ENCODE data around the gene CAMK2B. TPM values are rescaled to one million over a fixed set of nuclear protein-coding genes. Genes with fewer than 3 reads are reported as not detected.

The CAMK2B gene
- polyA plus RNA-seq, 3 donors, result 0.13 TPM; not detected in 2

GRCh38 chr7:44195889-44196288 lies 129.5 kb downstream of the CAMK2B start:
- H2AFZ ChIP-seq (ENCODE audit: insufficient read depth, low read depth, low read length, poor library complexity, severe bottlenecking), result peak overlapping the region; percentile 22
- Mint-ChIP-seq H3K4me1 (no peaks in the 10 kb centered on the region), H3K4me3 (no peak overlapping the region), H3K36me3 (no peaks in the 10 kb centered on the region), H3K27ac (no peak overlapping the region), H3K9me3 (peaks cover 0 to 15% (median 7%) of the 10 kb centered on the region in 7 donors), H3K27me3 (ENCODE audit: low read depth in 3 of 3) (peaks cover 8 to 14% (median 13%) of the 10 kb centered on the region in 3 donors)
- H3K9ac ChIP-seq (ENCODE audit: insufficient read depth, low read length, poor library complexity, severe bottlenecking), result no peak overlapping the region
- H3K27ac ChIP-seq (ENCODE audit: low read depth in 1 of 2, low read length in 2 of 2), result no peak overlapping the region
- TF ChIP-seq CTCF (IDR thresholded peaks at IDR 0.05), result no peak
- H3K79me2 ChIP-seq (ENCODE audit: insufficient read depth, low read length), result peaks cover 3% of the 10 kb centered on the region
- intact Hi-C loops (cut with micrococcal nuclease), result loop anchor here in 1 of 2 donors (10.0 kb wide), 1 partner anchor 61 kb away; no protein-coding TSS in a partner anchor
- H3K4me2 ChIP-seq (replicated peaks; ENCODE audit: extremely low read depth, low read length, poor library complexity, severe bottlenecking), result no peak overlapping the region
- 17% methylated on average over 1 of the region's 1 CpG for WGBS (ENCODE audit: insufficient coverage)
- no peak overlapping the region for H3K4me3 ChIP-seq (replicated peaks in 1 of 3; ENCODE audit: low read depth in 2 of 3, low read length in 3 of 3)
- no peaks in the 10 kb centered on the region for H3K27me3 ChIP-seq (ENCODE audit: control insufficient read depth in 2 of 2, insufficient read depth in 2 of 2, low read length in 2 of 2)
- H3K9me3 ChIP-seq (replicated peaks in 1 of 2; ENCODE audit: control insufficient read depth in 1 of 2, insufficient read depth in 1 of 2, low read length in 2 of 2), result peaks cover 0 to 2% of the 10 kb centered on the region in 2 donors
- H4K20me1 ChIP-seq (ENCODE audit: insufficient read depth, low read length), result no peaks in the 10 kb centered on the region
- DNase-seq, result no peak
- no peaks in the 10 kb centered on the region for H3K36me3 ChIP-seq (replicated peaks in 1 of 2; ENCODE audit: control insufficient read depth in 1 of 2, insufficient read depth in 2 of 2, low read length in 2 of 2)
- no peaks in the 10 kb centered on the region for H3K4me1 ChIP-seq (ENCODE audit: control insufficient read depth in 1 of 2, insufficient read depth in 2 of 2, low read length in 2 of 2)

- no peaks in the 10 kb centered on the region for H3K27me3 ChIP-seq (ENCODE audit: control insufficient read depth in 2 of 2, insufficient read depth in 2 of 2, low read length in 2 of 2)
- DNase-seq, result no peak
- H3K36me3 Mint-ChIP-seq, result no peaks in the 10 kb centered on the region
- no peak overlapping the region for H3K4me3 ChIP-seq (replicated peaks in 1 of 3; ENCODE audit: low read depth in 2 of 3, low read length in 3 of 3)
- no peak overlapping the region for H3K4me2 ChIP-seq (replicated peaks; ENCODE audit: extremely low read depth, low read length, poor library complexity, severe bottlenecking)
- no peak overlapping the region for H3K4me3 Mint-ChIP-seq
- H3K27me3 Mint-ChIP-seq (ENCODE audit: low read depth in 3 of 3), result peaks cover 8 to 13% (median 9%) of the 10 kb centered on the region in 3 donors
- H2AFZ ChIP-seq (ENCODE audit: insufficient read depth, low read depth, low read length, poor library complexity, severe bottlenecking), result no peak overlapping the region
- H3K4me1 Mint-ChIP-seq, result no peaks in the 10 kb centered on the region
- peak overlapping the region in 1 of 7 donors; percentile 15 for H3K27ac Mint-ChIP-seq
- H3K9me3 Mint-ChIP-seq, result peaks cover 0 to 13% (median 6%) of the 10 kb centered on the region in 7 donors
- no peaks in the 10 kb centered on the region for H3K36me3 ChIP-seq (replicated peaks in 1 of 2; ENCODE audit: control insufficient read depth in 1 of 2, insufficient read depth in 2 of 2, low read length in 2 of 2)
- H3K9me3 ChIP-seq (replicated peaks in 1 of 2; ENCODE audit: control insufficient read depth in 1 of 2, insufficient read depth in 1 of 2, low read length in 2 of 2), result peaks cover 0 to 2% of the 10 kb centered on the region in 2 donors
- no peaks in the 10 kb centered on the region for H4K20me1 ChIP-seq (ENCODE audit: insufficient read depth, low read length)
- H3K4me1 ChIP-seq (ENCODE audit: control insufficient read depth in 1 of 2, insufficient read depth in 2 of 2, low read length in 2 of 2), result no peaks in the 10 kb centered on the region
- 88% methylated on average over 2 of the region's 3 CpGs for WGBS (ENCODE audit: insufficient coverage)
- H3K27ac ChIP-seq (ENCODE audit: low read depth in 1 of 2, low read length in 2 of 2), result no peak overlapping the region
- intact Hi-C loops (cut with micrococcal nuclease), result loop anchor here in 1 of 2 donors (10.0 kb wide), 1 partner anchor 60 kb away; no protein-coding TSS in a partner anchor
- TF ChIP-seq CTCF (IDR thresholded peaks at IDR 0.05), result no peak
- no peak overlapping the region for H3K9ac ChIP-seq (ENCODE audit: insufficient read depth, low read length, poor library complexity, severe bottlenecking)
- no peaks in the 10 kb centered on the region for H3K79me2 ChIP-seq (ENCODE audit: insufficient read depth, low read length)
Measured at GRCh38 chr7:44194562-44195145, 130.7 kb downstream of the CAMK2B start.

All from CD14-positive monocyte (primary cell).